ENCODE measurements around the gene CENPO.

The CENPO gene

DNA sequence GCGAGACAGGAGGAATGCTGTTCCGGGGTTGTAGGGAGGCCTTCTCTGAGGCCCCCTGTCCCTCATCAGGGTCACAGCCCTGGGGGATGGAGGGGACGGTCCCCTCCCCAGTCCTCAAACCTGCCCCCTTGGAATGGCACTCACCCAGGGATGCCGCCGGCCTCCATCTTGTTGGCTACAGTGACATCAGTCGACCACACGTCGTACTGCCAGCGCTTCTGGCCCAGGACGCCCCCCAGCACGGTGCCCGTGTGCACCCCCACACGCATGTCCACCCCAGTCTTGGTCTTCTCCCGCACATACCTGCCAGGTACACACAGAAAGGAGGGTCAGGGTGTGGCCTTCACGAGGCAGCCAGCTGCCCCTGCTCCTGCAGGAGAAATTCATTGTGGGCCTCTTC is 46.5 kb downstream of the CENPO start:
- no peak for DNase-seq (ENCODE audit: low read depth in 1 of 2, low spot score in 1 of 2)
- in situ Hi-C loops (cut with HindIII; ENCODE audit: low pct_unique_long_range_greater_than_20kb, low sequenced_read_pairs): no loop called here
- no peak for TF ChIP-seq JUND (IDR thresholded peaks at IDR 0.05; ENCODE audit: low read depth)

DNA sequence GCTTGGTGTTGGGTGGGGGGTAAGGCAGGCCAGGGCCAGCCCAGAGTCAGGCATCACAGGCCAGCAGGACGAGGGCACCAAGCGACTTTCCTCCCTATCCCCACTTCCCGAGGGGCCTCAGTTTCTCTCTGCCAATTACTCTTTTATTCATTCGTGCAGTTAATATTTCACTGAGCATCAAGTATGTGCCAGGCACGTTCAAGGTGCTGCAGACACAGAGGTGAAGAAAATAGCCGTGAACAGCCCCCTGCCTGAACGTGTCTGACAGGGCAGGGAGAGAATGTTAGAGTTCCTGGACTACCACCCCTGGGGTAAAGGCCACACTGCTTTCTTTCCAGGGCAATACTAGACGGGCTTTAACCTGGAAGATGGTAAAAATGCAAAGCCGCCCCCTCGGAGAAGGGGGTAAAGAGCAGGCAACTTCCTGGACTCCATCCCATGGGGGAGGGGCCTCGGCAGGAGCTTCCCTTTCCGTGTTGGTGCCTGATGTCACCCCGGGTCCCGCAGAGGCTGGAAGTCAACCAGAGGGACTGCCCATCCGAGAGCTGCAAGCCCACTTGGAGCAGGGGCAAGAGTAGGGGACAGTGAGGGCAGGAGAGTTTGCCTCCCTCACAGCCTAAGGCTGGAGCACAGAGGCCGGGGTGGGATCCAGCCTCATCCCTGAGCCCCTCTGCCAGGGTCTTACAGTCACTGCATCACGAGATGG is 47.1 kb downstream of the CENPO start:
- no peak for TF ChIP-seq JUND (IDR thresholded peaks at IDR 0.05; ENCODE audit: low read depth)
- in situ Hi-C loops (cut with HindIII; ENCODE audit: low pct_unique_long_range_greater_than_20kb, low sequenced_read_pairs): no loop called here
- no peak for DNase-seq (ENCODE audit: low read depth in 1 of 2, low spot score in 1 of 2)

DNA sequence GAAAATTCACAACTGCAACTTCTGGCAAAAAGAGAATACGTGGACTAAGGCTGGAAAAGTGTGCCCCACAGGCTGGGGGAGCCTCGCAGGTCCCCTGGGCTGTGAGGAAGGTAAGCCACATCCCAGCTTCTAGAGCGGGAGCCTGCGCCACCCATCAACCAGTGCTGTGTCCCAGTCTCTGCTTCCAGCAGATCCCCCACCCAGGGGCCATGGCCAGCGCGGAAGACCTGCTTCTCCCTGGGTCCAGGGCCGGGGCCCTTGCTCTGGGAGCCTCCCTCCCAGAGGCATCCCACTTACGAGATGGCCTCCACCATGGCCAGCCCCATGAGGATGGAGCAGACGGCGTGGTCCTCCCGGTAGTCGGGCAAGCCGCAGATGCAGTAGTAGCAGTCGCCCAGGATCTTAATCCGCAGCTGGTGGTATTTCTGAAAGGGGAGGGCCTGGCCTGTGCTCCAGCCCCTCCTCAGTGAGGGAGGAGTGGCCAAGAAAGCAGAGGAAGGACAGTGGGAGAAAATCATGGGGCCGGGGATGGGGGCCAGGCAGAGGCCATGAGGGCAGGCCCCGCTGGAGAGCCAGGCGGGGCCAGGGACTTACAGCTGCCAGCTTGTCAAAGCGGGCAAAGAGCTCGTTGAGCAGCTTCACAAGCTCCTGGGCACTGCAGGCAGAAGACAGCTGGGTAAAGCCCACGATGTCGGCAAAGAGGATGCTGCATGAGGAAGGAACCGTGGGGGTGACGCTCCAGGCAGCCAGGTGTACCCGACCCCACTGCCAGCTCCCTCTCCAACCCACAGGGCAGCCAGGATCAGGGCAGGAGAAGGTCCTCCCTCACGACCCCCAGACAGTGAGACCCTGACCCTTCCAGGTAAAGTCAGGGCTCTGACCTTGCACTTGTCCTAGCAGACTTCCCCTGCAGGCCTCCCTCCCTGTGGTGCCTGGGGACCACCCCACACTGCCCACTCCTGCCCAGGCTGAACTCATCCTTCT is 48.0 kb downstream of the CENPO start:
- DNase-seq (ENCODE audit: low read depth in 1 of 2, low spot score in 1 of 2): no peak
- TF ChIP-seq JUND (IDR thresholded peaks at IDR 0.05; ENCODE audit: low read depth): no peak
- in situ Hi-C loops (cut with HindIII; ENCODE audit: low pct_unique_long_range_greater_than_20kb, low sequenced_read_pairs): no loop called here

DNA sequence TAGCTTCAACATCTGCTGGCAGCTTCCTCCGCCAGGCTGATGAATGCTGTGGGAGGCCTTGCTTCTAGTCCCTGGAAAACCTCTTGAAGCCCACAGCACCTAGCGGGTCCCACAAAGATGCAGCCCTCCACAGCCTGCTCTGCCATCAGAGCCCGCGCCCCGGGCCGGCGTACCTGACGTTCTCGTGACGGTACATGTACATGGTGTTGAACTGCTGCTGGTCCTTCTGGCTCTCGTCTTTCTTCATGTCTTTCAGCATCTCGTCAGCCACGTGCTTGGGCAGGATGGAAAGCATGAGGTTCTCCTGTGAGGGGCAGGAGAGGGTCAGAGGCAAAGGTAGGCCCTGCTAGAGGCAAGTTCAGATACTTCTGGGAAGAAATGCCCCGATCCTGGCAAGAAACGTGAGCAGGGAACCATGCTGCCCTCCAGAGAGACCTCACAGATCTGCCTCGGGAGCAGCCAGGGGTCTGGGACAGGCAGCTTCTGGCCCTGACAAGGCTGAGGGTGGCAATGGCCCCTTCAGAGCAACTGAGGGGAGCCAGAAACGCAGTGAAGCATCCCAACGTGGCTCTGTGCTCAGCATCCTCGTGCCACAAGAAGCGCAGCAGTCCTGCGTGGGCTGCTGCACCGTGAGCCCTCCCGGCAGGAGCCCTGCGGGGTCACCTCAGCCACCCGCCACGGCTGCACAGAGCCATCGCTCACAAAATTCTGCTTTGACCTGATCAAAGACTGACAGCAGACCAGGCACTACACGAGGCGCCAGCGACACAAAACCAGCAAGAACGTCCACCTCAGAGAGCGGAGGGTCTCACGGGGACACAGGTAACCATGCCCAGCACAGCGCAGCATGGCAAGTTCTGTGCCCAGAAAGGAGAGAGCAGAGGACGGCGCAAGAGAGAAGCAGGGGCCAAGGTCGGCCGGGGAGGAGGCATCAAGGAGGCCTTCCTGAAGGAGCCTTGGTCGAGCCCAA is 49.1 kb downstream of the CENPO start:
- DNase-seq (ENCODE audit: low read depth in 1 of 2, low spot score in 1 of 2): no peak
- in situ Hi-C loops (cut with HindIII; ENCODE audit: low pct_unique_long_range_greater_than_20kb, low sequenced_read_pairs): no loop called here
- no peak for TF ChIP-seq JUND (IDR thresholded peaks at IDR 0.05; ENCODE audit: low read depth)

- no peak for TF ChIP-seq JUND (IDR thresholded peaks at IDR 0.05; ENCODE audit: low read depth)
- no peak for DNase-seq (ENCODE audit: low read depth in 1 of 2, low spot score in 1 of 2)
- in situ Hi-C loops (cut with HindIII; ENCODE audit: low pct_unique_long_range_greater_than_20kb, low sequenced_read_pairs): no loop called here
These were observed 50.2 kb downstream of the CENPO start for GRCh38 chr2:24843330-24843860.

DNA sequence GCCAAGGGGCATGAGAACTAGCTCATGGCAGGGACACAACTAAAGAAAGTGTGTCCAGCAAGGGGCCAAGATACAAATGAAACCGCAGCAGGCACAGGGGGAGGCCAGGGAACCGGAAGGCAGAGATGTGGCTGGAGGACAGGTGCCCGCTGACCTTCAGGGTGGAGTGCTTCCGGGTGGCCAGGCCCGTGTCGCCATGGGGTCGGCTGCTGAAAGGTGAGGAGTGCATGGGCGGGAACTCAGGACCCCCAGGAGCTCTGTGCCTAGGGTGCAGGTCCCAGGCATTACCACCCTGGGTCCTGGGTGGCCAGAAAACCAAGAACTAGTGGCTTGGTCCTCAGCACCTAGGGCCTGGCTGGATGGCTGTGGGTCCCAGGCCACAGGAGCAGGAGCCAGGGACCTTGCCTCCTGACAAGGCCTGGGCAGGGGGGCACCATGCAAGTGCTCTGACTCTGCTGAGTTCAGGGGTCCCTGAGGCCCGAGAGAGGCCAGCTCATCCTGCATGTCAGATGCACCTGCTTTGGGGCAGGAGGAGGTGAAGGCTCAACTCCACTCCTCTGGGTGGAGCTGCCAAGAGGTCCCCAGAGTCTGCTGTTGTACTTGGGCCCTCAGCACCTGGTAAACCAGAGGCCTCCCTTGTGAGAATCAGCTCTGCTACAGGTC is 50.9 kb downstream of the CENPO start:
- no peak for TF ChIP-seq JUND (IDR thresholded peaks at IDR 0.05; ENCODE audit: low read depth)
- no peak for DNase-seq (ENCODE audit: low read depth in 1 of 2, low spot score in 1 of 2)
- in situ Hi-C loops (cut with HindIII; ENCODE audit: low pct_unique_long_range_greater_than_20kb, low sequenced_read_pairs): no loop called here

- DNase-seq (ENCODE audit: low read depth in 1 of 2, low spot score in 1 of 2): no peak
- in situ Hi-C loops (cut with HindIII; ENCODE audit: low pct_unique_long_range_greater_than_20kb, low sequenced_read_pairs): no loop called here
- TF ChIP-seq JUND (IDR thresholded peaks at IDR 0.05; ENCODE audit: low read depth): no peak
These were observed 52.5 kb downstream of the CENPO start for GRCh38 chr2:24845691-24846090.

GRCh38 chr2:24850944-24851343 is 57.7 kb downstream of the CENPO start:
- DNase-seq (ENCODE audit: low read depth in 1 of 2, low spot score in 1 of 2): no peak
- in situ Hi-C loops (cut with HindIII; ENCODE audit: low pct_unique_long_range_greater_than_20kb, low sequenced_read_pairs): no loop called here
- TF ChIP-seq JUND (IDR thresholded peaks at IDR 0.05; ENCODE audit: low read depth): no peak

DNA sequence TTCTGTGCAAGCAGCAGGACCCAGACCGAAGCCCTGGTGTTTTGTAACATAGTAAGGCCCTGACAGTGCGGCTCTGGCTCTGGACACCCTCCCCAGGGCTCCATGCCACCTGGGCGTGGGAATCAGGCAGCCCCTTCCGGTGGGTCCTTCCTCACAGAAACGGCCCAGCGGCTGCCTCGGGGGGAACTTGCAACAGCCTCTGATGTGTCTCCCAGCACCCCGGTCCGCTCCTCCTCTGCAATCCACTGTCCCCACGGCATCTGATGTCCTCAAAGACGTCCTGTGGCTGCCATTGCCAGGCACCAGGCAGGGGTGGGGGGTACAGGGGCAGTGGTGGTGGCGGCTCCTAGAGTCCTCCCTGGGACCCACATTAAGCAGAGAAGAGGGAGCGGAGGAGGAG is 58.8 kb downstream of the CENPO start:
- TF ChIP-seq JUND (IDR thresholded peaks at IDR 0.05; ENCODE audit: low read depth): no peak
- DNase-seq (ENCODE audit: low read depth in 1 of 2, low spot score in 1 of 2): no peak
- in situ Hi-C loops (cut with HindIII; ENCODE audit: low pct_unique_long_range_greater_than_20kb, low sequenced_read_pairs): no loop called here

DNA sequence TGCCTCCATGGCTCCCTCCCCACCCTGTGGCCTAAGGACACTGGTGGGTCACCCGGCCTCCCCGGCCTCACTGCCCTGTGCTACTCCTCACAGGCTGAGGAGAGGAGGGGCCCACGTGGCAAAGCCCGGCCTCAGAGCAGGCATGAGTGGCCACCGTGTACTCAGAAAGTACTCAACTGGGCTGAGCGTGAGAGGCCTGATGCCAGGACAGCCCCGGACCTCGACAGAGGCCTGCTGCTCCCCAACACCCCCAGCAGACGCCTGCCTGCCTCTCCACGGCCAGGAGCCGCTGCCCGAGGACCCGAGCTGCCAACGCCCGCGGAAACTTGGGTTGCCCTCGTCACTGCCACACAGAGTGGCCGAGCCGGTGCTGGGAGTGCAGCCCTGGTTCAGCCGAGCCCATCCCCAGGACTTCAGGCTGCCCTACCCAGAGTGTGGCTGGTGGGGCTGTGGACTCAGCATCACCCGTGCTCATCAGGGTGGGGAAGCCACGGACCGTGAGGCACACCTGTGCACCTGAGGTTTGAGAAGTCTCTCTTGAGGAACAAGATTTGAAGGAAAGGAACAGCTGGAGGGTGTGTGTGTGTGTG is 59.3 kb downstream of the CENPO start:
- no peak for DNase-seq (ENCODE audit: low read depth in 1 of 2, low spot score in 1 of 2)
- TF ChIP-seq JUND (IDR thresholded peaks at IDR 0.05; ENCODE audit: low read depth): no peak
- in situ Hi-C loops (cut with HindIII; ENCODE audit: low pct_unique_long_range_greater_than_20kb, low sequenced_read_pairs): no loop called here

DNA sequence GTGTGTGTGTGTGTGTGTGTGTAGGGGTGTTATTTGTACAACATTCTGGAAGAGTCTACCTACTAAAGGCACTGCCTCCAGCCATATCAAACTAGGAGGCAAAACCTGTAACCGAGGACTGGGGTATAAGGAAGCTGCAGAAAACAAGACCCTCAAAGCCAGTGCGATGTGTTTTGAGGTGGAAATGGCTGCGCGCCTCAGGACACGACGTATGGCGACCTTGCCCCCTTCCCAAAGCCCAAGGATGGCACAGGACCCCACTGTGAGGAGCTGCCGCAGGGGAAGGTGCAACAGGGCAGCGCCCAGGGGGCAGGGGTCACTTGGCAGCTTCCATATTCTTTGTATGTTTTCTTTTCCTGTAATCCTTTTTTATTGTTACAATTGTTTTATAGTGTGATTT is 59.8 kb downstream of the CENPO start:
- in situ Hi-C loops (cut with HindIII; ENCODE audit: low pct_unique_long_range_greater_than_20kb, low sequenced_read_pairs): no loop called here
- no peak for DNase-seq (ENCODE audit: low read depth in 1 of 2, low spot score in 1 of 2)
- TF ChIP-seq JUND (IDR thresholded peaks at IDR 0.05; ENCODE audit: low read depth): no peak

Measured in T47D (cell line).